ENCODE measurements around the gene SNX17. TPM values are rescaled to one million over a fixed set of nuclear protein-coding genes. Genes with fewer than 3 reads are reported as not detected.

Gene SNX17
- total RNA-seq, 1 donor from 2014 or later = 124 TPM

GRCh38 chr2:27378809-27379290 is 8.4 kb downstream of the SNX17 start:
- peak overlapping the region; percentile 90 for H3K27ac Mint-ChIP-seq (ENCODE audit: unreplicated experiment)
- H3K9me3 Mint-ChIP-seq (ENCODE audit: unreplicated experiment) = no peaks in the 10 kb centered on the region
- no peaks in the 10 kb centered on the region for H3K27me3 Mint-ChIP-seq (ENCODE audit: unreplicated experiment)
- TF ChIP-seq CTCF (IDR thresholded peaks at IDR 0.05) = no peak
- H3K36me3 Mint-ChIP-seq (ENCODE audit: unreplicated experiment) = peaks cover 18% of the 10 kb centered on the region
- H3K4me3 Mint-ChIP-seq (ENCODE audit: unreplicated experiment) = peak overlapping the region; percentile 87
- no peak for DNase-seq (ENCODE audit: extremely low spot score, unreplicated experiment)
- peaks cover 21% of the 10 kb centered on the region for H3K4me1 Mint-ChIP-seq (ENCODE audit: unreplicated experiment)

- Mint-ChIP-seq H3K27ac (ENCODE audit: unreplicated experiment) (peak overlapping the region; percentile 90), H3K4me3 (ENCODE audit: unreplicated experiment) (peak overlapping the region; percentile 87), H3K9me3 (ENCODE audit: unreplicated experiment) (no peaks in the 10 kb centered on the region), H3K4me1 (ENCODE audit: unreplicated experiment) (peaks cover 21% of the 10 kb centered on the region), H3K27me3 (ENCODE audit: unreplicated experiment) (no peaks in the 10 kb centered on the region), H3K36me3 (ENCODE audit: unreplicated experiment) (peaks cover 16% of the 10 kb centered on the region)
- TF ChIP-seq CTCF (IDR thresholded peaks at IDR 0.05) = no peak
- DNase-seq (ENCODE audit: extremely low spot score, unreplicated experiment) = no peak
Measured at GRCh38 chr2:27379383-27379835, 9.0 kb downstream of the SNX17 start.

GRCh38 chr2:27379836-27380625 is 9.6 kb downstream of the SNX17 start:
- no peaks in the 10 kb centered on the region for H3K27me3 Mint-ChIP-seq (ENCODE audit: unreplicated experiment)
- H3K4me1 Mint-ChIP-seq (ENCODE audit: unreplicated experiment) = peaks cover 21% of the 10 kb centered on the region
- no peaks in the 10 kb centered on the region for H3K9me3 Mint-ChIP-seq (ENCODE audit: unreplicated experiment)
- H3K36me3 Mint-ChIP-seq (ENCODE audit: unreplicated experiment) = peaks cover 13% of the 10 kb centered on the region
- DNase-seq (ENCODE audit: extremely low spot score, unreplicated experiment) = no peak
- H3K4me3 Mint-ChIP-seq (ENCODE audit: unreplicated experiment) = peak overlapping the region; percentile 87
- H3K27ac Mint-ChIP-seq (ENCODE audit: unreplicated experiment) = peak overlapping the region; percentile 90
- no peak for TF ChIP-seq CTCF (IDR thresholded peaks at IDR 0.05)

- DNase-seq (ENCODE audit: extremely low spot score, unreplicated experiment) = peak; percentile 97
- no peak for TF ChIP-seq CTCF (IDR thresholded peaks at IDR 0.05)
- Mint-ChIP-seq H3K27ac (ENCODE audit: unreplicated experiment) (peak within 1 kb of the TSS; percentile 96), H3K27me3 (ENCODE audit: unreplicated experiment) (no peaks in the 10 kb centered on the region), H3K36me3 (ENCODE audit: unreplicated experiment) (peaks cover 16% of the 10 kb centered on the region), H3K9me3 (ENCODE audit: unreplicated experiment) (no peaks in the 10 kb centered on the region), H3K4me3 (ENCODE audit: unreplicated experiment) (peak within 1 kb of the TSS; percentile 87), H3K4me1 (ENCODE audit: unreplicated experiment) (peaks cover 21% of the 10 kb centered on the region)
Measured at GRCh38 chr2:27380626-27381545, 10.5 kb downstream of the SNX17 start, which contains the start of gene ZNF513. Gene ZNF513 (minus strand): TSS chr2:27380734. CDS start chr2:27380526, 208 bp downstream.

Data from osteocyte (in vitro differentiated cells).